Epithelial cell of esophagus (primary cell): ENCODE results near the gene HLA-DPA1.

ENCODE experiments used
- DNase-seq: peaks from one replicate; pipeline ENCODE4 v3.0.0; 2010; ENCODE audit warnings: low read depth
- H3K4me3 ChIP-seq: 2 replicates; pipeline ENCODE4 v1.5.1; 2011; ENCODE audit warnings: mild to moderate bottlenecking, low read length, control low read depth
- CTCF ChIP-seq: IDR thresholded peaks from 2 replicates; pipeline ENCODE4 v1.5.1; 2011; ENCODE audit warnings: low read depth, mild to moderate bottlenecking, low read length, control low read depth, inconsistent platforms; ENCODE audit not compliant: insufficient read depth; ENCODE audit errors: missing control alignments

HLA-DPA1 gene

GRCh38 chr6:33073431-33073871, at the start of gene HLA-DPA1:
TSS of gene HLA-DPA1 (minus strand) at chr6:33073649.
- H3K4me3 ChIP-seq: no peak within 1 kb of the TSS
- peak; percentile 39 for DNase-seq
- TF ChIP-seq CTCF: no peak

- H3K4me3 ChIP-seq: no peak overlapping the region
- DNase-seq: no peak
- TF ChIP-seq CTCF: no peak
Observed at GRCh38 chr6:33123181-33123580, 49.7 kb upstream of the HLA-DPA1 start.

- H3K4me3 ChIP-seq: no peak overlapping the region
- no peak for TF ChIP-seq CTCF
- DNase-seq: no peak
Observed at GRCh38 chr6:33120001-33120400, 46.6 kb upstream of the HLA-DPA1 start.

- no peak overlapping the region for H3K4me3 ChIP-seq
- DNase-seq: peak; percentile 53
- peak; percentile 65 for TF ChIP-seq CTCF
Observed at GRCh38 chr6:33118525-33119123, 45.2 kb upstream of the HLA-DPA1 start.

GRCh38 chr6:33117811-33118277, 44.4 kb upstream of the HLA-DPA1 start:
- no peak overlapping the region for H3K4me3 ChIP-seq
- DNase-seq: no peak
- TF ChIP-seq CTCF: no peak

- DNase-seq: peak; percentile 11
- TF ChIP-seq CTCF: no peak
- H3K4me3 ChIP-seq: no peak overlapping the region
Observed at GRCh38 chr6:33116841-33117711, 43.6 kb upstream of the HLA-DPA1 start.
